ENCODE results near the gene CPVL.

GRCh38 chr7:28954471-28954870, 191.9 kb downstream of the CPVL start:
- TF ChIP-seq CTCF (conservative IDR thresholded peaks at IDR 0.05; ENCODE audit: low read depth in 2 of 2) = no peak
- TF ChIP-seq POLR2AphosphoS5 (IDR thresholded peaks at IDR 0.05; ENCODE audit: low read depth) = no peak
- no peak for TF ChIP-seq REST (IDR thresholded peaks at IDR 0.05; ENCODE audit: unreplicated experiment)
- TF ChIP-seq EZH2 (IDR thresholded peaks at IDR 0.05; ENCODE audit: low read depth, unreplicated experiment) = no peak
- TF ChIP-seq EZH2phosphoT487 (IDR thresholded peaks at IDR 0.05; ENCODE audit: unreplicated experiment) = no peak
- no peak for TF ChIP-seq CREB1 (CRISPR knock-in tag; IDR thresholded peaks at IDR 0.05; ENCODE audit: low read depth)
